IMR-90 (cell line): ENCODE measurements around the gene RTL1. TPM values are rescaled to one million over a fixed set of nuclear protein-coding genes. Genes with fewer than 3 reads are reported as not detected.

Experiments used
- ATAC-seq: fragments of 200-7000 bp; cut with Tn5 transposase; 2 replicates; pipeline ENCODE4 v1.9.1; 2020; ENCODE audit warnings: low read depth, mild to moderate bottlenecking, moderate library complexity
- BruUV-seq: library from RNA; stranded (reverse); fragments of 400-500 nt; replicated peaks from 2 replicates; lab custom pipeline; 2021; lab: Mats Ljungman, UMichigan
- CTCF ChIA-PET: fragments of 300-600 bp; formaldehyde crosslinking; extraction: SDS; loops from one replicate; lab custom pipeline; 2021; ENCODE audit warnings: antibody characterized with exemption; lab: Yijun Ruan, JAX
- POLR2A ChIA-PET: fragments of 300-600 bp; sonication (Branson Sonifier 250); formaldehyde crosslinking; loops from one replicate; lab custom pipeline; 2022; ENCODE audit warnings: antibody characterized with exemption; ENCODE audit not compliant: unreplicated experiment; lab: Charles Lee
- DNase-seq: peaks from one replicate; pipeline ENCODE4 v3.0.0; 2013
- H2AFZ ChIP-seq: replicated peaks from 2 replicates; pipeline ENCODE3; 2013; ENCODE audit warnings: low read length, mild to moderate bottlenecking; ENCODE audit not compliant: poor library complexity
- H2AK5ac ChIP-seq: 2 replicates; pipeline ENCODE4 v1.6.1; 2013; ENCODE audit warnings: low read depth, low read length, inconsistent platforms
- H2AK9ac ChIP-seq: replicated peaks from 2 replicates; pipeline ENCODE3; 2013; ENCODE audit warnings: mild to moderate bottlenecking, low read depth, low read length, moderate library complexity; ENCODE audit not compliant: poor library complexity
- H2BK120ac ChIP-seq: 2 replicates; pipeline ENCODE4 v1.6.1; 2013; ENCODE audit warnings: low read depth, low read length, inconsistent platforms
- H2BK15ac ChIP-seq: 3 replicates; pipeline ENCODE4 v1.6.1; 2013; ENCODE audit warnings: low read depth, low read length, inconsistent platforms
- H2BK20ac ChIP-seq: 2 replicates; pipeline ENCODE4 v1.6.1; 2013; ENCODE audit warnings: low read depth, mild to moderate bottlenecking, inconsistent platforms, low read length, moderate library complexity
- H2BK5ac ChIP-seq: 2 replicates; pipeline ENCODE4 v1.6.1; 2013; ENCODE audit warnings: mild to moderate bottlenecking, low read depth, low read length, inconsistent platforms; ENCODE audit not compliant: poor library complexity, severe bottlenecking
- H3K14ac ChIP-seq: replicated peaks from 2 replicates; pipeline ENCODE4 v1.6.1; 2013; ENCODE audit warnings: low read depth, low read length, inconsistent platforms
- H3K18ac ChIP-seq: 2 replicates; pipeline ENCODE4 v1.6.1; 2013; ENCODE audit warnings: low read depth, low read length, control low read depth
- H3K23ac ChIP-seq: 2 replicates; pipeline ENCODE4 v1.6.1; 2013; ENCODE audit warnings: low read depth, low read length, inconsistent platforms
- H3K27ac ChIP-seq: 2 replicates; pipeline ENCODE4 v1.5.1; 2013; ENCODE audit warnings: mild to moderate bottlenecking, control low read depth, low read length; ENCODE audit not compliant: insufficient read depth
- H3K27me3 ChIP-seq: 2 replicates; pipeline ENCODE4 v1.6.1; 2013; ENCODE audit warnings: low read length; ENCODE audit not compliant: control insufficient read depth, insufficient read depth
- H3K36me3 ChIP-seq: 2 replicates; pipeline ENCODE4 v1.6.1; 2013; ENCODE audit warnings: low read length, mixed read lengths; ENCODE audit not compliant: control insufficient read depth, insufficient read depth
- H3K4ac ChIP-seq: 2 replicates; pipeline ENCODE4 v1.6.1; 2013; ENCODE audit warnings: low read depth, low read length, inconsistent platforms
- H3K4me1 ChIP-seq: 2 replicates; pipeline ENCODE4 v1.6.1; 2013; ENCODE audit warnings: low read length, mixed read lengths; ENCODE audit not compliant: control insufficient read depth, insufficient read depth
- H3K4me2 ChIP-seq: 2 replicates; pipeline ENCODE4 v1.6.1; 2013; ENCODE audit warnings: low read depth, mild to moderate bottlenecking, control low read depth, low read length, moderate library complexity
- H3K4me3 ChIP-seq: 2 replicates; pipeline ENCODE4 v1.5.1; 2013; ENCODE audit warnings: low read depth, mild to moderate bottlenecking, control low read depth, low read length, moderate library complexity; ENCODE audit not compliant: insufficient read depth
- H3K56ac ChIP-seq: 2 replicates; pipeline ENCODE4 v1.6.1; 2013; ENCODE audit warnings: low read length, inconsistent platforms; ENCODE audit not compliant: insufficient read depth; ENCODE audit errors: extremely low read depth
- H3K79me1 ChIP-seq, 2 experiments: 2 replicates each; pipeline ENCODE4 v1.6.1; 2013; ENCODE audit warnings: low read length in 2 of 2, inconsistent platforms in 1 of 2, low read depth in 1 of 2
- H3K9ac ChIP-seq: 2 replicates; pipeline ENCODE4 v1.6.1; 2013; ENCODE audit warnings: low read depth, low read length, control low read depth
- H3K9me1 ChIP-seq: 2 replicates; pipeline ENCODE4 v1.6.1; 2013; ENCODE audit warnings: low read length, inconsistent platforms; ENCODE audit not compliant: insufficient read depth
- H3K9me3 ChIP-seq: 2 replicates; pipeline ENCODE4 v1.6.1; 2013; ENCODE audit warnings: low read length; ENCODE audit not compliant: control insufficient read depth, insufficient read depth
- H4K20me1 ChIP-seq: 2 replicates; pipeline ENCODE4 v1.6.1; 2013; ENCODE audit warnings: low read length, inconsistent platforms; ENCODE audit not compliant: insufficient read depth
- H4K5ac ChIP-seq: 2 replicates; pipeline ENCODE4 v1.6.1; 2013; ENCODE audit warnings: mild to moderate bottlenecking, low read depth, low read length, control low read depth
- H4K8ac ChIP-seq, 2 experiments: 2 replicates each; pipeline ENCODE4 v1.6.1; 2013; ENCODE audit warnings: low read depth in 2 of 2, low read length in 2 of 2, control low read depth in 1 of 2, inconsistent platforms in 1 of 2
- H4K91ac ChIP-seq: 2 replicates; pipeline ENCODE4 v1.6.1; 2013; ENCODE audit warnings: low read depth, low read length, inconsistent platforms; ENCODE audit not compliant: insufficient read depth
- BHLHE40 ChIP-seq: fragments of 150-350 bp; IDR thresholded peaks from 2 replicates; pipeline ENCODE4 v1.6.1; 2016; ENCODE audit warnings: mild to moderate bottlenecking, low read depth, low read length
- CHD1 ChIP-seq: IDR thresholded peaks from 2 replicates; pipeline ENCODE4 v1.6.1; 2012; ENCODE audit warnings: low read depth, low read length, improper control_type of control experiment
- CTCF ChIP-seq: conservative IDR thresholded peaks from 2 replicates; pipeline ENCODE4 v1.5.1; 2012; ENCODE audit warnings: mild to moderate bottlenecking, low read depth, low read length, improper control_type of control experiment
- ELK1 ChIP-seq: fragments of 150-350 bp; IDR thresholded peaks from 2 replicates; pipeline ENCODE4 v1.6.1; 2016; ENCODE audit warnings: low read depth, mild to moderate bottlenecking, low read length, moderate library complexity, borderline replicate concordance
- FOS ChIP-seq: fragments of 150-350 bp; IDR thresholded peaks from 2 replicates; pipeline ENCODE4 v1.6.1; 2016; ENCODE audit warnings: low read depth, low read length
- MAFK ChIP-seq: IDR thresholded peaks from 2 replicates; pipeline ENCODE4 v1.6.1; 2012; ENCODE audit warnings: low read depth, low read length, improper control_type of control experiment
- MAZ ChIP-seq: IDR thresholded peaks from 2 replicates; pipeline ENCODE4 v1.6.1; 2012; ENCODE audit warnings: low read depth, mild to moderate bottlenecking, low read length, improper control_type of control experiment, moderate library complexity, borderline replicate concordance
- MXI1 ChIP-seq: IDR thresholded peaks from 2 replicates; pipeline ENCODE4 v1.6.1; 2012; ENCODE audit warnings: low read depth, mild to moderate bottlenecking, low read length, moderate library complexity, borderline replicate concordance
- POLR2A ChIP-seq: IDR thresholded peaks from 2 replicates; pipeline ENCODE4 v1.6.1; 2012; ENCODE audit warnings: mild to moderate bottlenecking, low read depth, low read length
- SMC3 ChIP-seq: fragments of 150-350 bp; IDR thresholded peaks from 2 replicates; pipeline ENCODE4 v1.6.1; 2016; ENCODE audit warnings: low read depth, mild to moderate bottlenecking, antibody characterized with exemption, low read length, moderate library complexity
- USF2 ChIP-seq: fragments of 150-350 bp; IDR thresholded peaks from 2 replicates; pipeline ENCODE4 v1.6.1; 2017; ENCODE audit warnings: mild to moderate bottlenecking, antibody characterized with exemption, low read length, low read depth
- WGBS, 2 experiments: methylation state at CpG; one replicate each; pipeline versions ENCODE4 v1.1.5 to v1.1.7; 2013; ENCODE audit warnings: missing lambda C conversion rate in 2 of 2; ENCODE audit not compliant: insufficient read length in 1 of 2; ENCODE audit errors: extremely low coverage in 2 of 2; 5-methylcytosine and 5-hydroxymethylcytosine counted together
- dilution Hi-C: fragments of 300-500 bp; cut with HindIII; formaldehyde crosslinking; loops from one replicate; pipeline ENCODE4 v1.14.3; 2018; ENCODE audit warnings: low sequenced_read_pairs; ENCODE audit not compliant: unreplicated experiment
- in situ Hi-C: fragments of 300-500 bp; cut with MboI; formaldehyde crosslinking; loops from 3 replicates; pipeline ENCODE4 v1.14.3; 2019; ENCODE audit warnings: low sequenced_read_pairs, inconsistent platforms, mixed read lengths
- intact Hi-C: fragments of 100-400 bp; cut with micrococcal nuclease; formaldehyde crosslinking; loops from 2 replicates; pipeline ENCODE4 v1.10.0; 2022
- polyA plus RNA-seq, 3 experiments: library from polyadenylated mRNA; depleted of rRNA; stranded (reverse); fragments of >200 nt; gene quantifications; 2 replicates each; pipeline ENCODE4 v1.2.3, GENCODE V29; 2012; ENCODE audit warnings: low replicate concordance in 1 of 3
- total RNA-seq: library from RNA; depleted of rRNA; stranded (reverse); fragments of >200 nt; gene quantifications from 2 replicates; pipeline ENCODE4 v1.2.3, GENCODE V29; 2012

The RTL1 gene
- total and polyA plus RNA-seq, 2 of the 4 experiments (the other 2 are of a cell fraction), result not detected

- DNase-seq (no peak), ATAC-seq (no peak)
- no peak overlapping the region for H2BK120ac ChIP-seq
- H4K5ac ChIP-seq, result no peak overlapping the region
- no peak overlapping the region for H2BK15ac ChIP-seq
- BruUV-seq, result no TSS peak
- H3K4me2 ChIP-seq, result no peak overlapping the region
- TF ChIP-seq MAFK, result no peak
- TF ChIP-seq SMC3, result no peak
- no peak for TF ChIP-seq ELK1
- no peak for TF ChIP-seq POLR2A
- no peak for TF ChIP-seq CTCF
- TF ChIP-seq MXI1, result no peak
- no peak for TF ChIP-seq MAZ
- TF ChIP-seq BHLHE40, result no peak
- TF ChIP-seq CHD1, result no peak
- no peak for TF ChIP-seq FOS
- no peak for TF ChIP-seq USF2
- H3K23ac ChIP-seq, result no peak overlapping the region
- H3K27me3 ChIP-seq, result no peaks in the 10 kb centered on the region
- no peak overlapping the region for H2AK9ac ChIP-seq
- intact Hi-C loops (no loop called here), in situ Hi-C loops (no loop called here), dilution Hi-C loops (no loop called here)
- H3K4me1 ChIP-seq, result no peaks in the 10 kb centered on the region
- peaks cover 48% of the 10 kb centered on the region for H3K36me3 ChIP-seq
- H3K14ac ChIP-seq, result no peak overlapping the region
- H3K4me3 ChIP-seq, result no peak overlapping the region
- no CpG with 5 or more reads among the region's 6 CpGs for WGBS, 2 experiments
- H2AFZ ChIP-seq, result no peak overlapping the region
- H2BK5ac ChIP-seq, result no peak overlapping the region
- POLR2A ChIA-PET, result no interaction called here
- peaks cover 14% of the 10 kb centered on the region; the same call in 1 of the 2 replicates for H3K9me1 ChIP-seq
- H2AK5ac ChIP-seq, result no peak overlapping the region
- CTCF ChIA-PET, result no interaction called here
- H3K4ac ChIP-seq, result no peak overlapping the region
- no peak overlapping the region for H3K18ac ChIP-seq
- H4K20me1 ChIP-seq, result peaks cover 90% of the 10 kb centered on the region
- no peak overlapping the region for H3K27ac ChIP-seq
- no peak overlapping the region for H3K9ac ChIP-seq
- no peak overlapping the region for H4K91ac ChIP-seq
- no peak overlapping the region for H3K56ac ChIP-seq
- H3K79me1 ChIP-seq, result peaks cover 17 to 62% of the 10 kb centered on the region in 2 experiments; a peak in 3 of 4 replicates
- no peak overlapping the region for H4K8ac ChIP-seq
- no peak overlapping the region for H2BK20ac ChIP-seq
- no peaks in the 10 kb centered on the region for H3K9me3 ChIP-seq
Observed at GRCh38 chr14:100875126-100875525, 28.4 kb downstream of the RTL1 start.
